ENCODE data around the gene CKM.

- TF ChIP-seq POLR2A (IDR thresholded peaks at IDR 0.05; ENCODE audit: low read length) (no peak), CTCF (IDR thresholded peaks at IDR 0.05) (no peak), BHLHE40 (IDR thresholded peaks at IDR 0.05; ENCODE audit: low read depth, low read length) (no peak), JUN (IDR thresholded peaks at IDR 0.05) (no peak), RFX5 (IDR thresholded peaks at IDR 0.05) (no peak), RNF2 (IDR thresholded peaks at IDR 0.05; ENCODE audit: borderline replicate concordance, low read depth) (no peak), REST (IDR thresholded peaks at IDR 0.05) (no peak), EHMT2 (IDR thresholded peaks at IDR 0.05; ENCODE audit: low read depth) (no peak), FOSL2 (IDR thresholded peaks at IDR 0.05) (no peak), FOSL2 (CRISPR knock-in tag; IDR thresholded peaks at IDR 0.05) (no peak), SMC3 (IDR thresholded peaks at IDR 0.05) (no peak), HMGXB4 (CRISPR knock-in tag; IDR thresholded peaks at IDR 0.05; ENCODE audit: borderline replicate concordance) (no peak)
Measured at GRCh38 chr19:45352914-45353796, 30.5 kb upstream of the CKM start.
